ENCODE measurements around the gene CENPU.
"Not testable (repeated sequence)": the region's sequence is repeated elsewhere in the genome, so short reads cannot be mapped to it uniquely, and the experiment has no call there.

The CENPU gene

DNA sequence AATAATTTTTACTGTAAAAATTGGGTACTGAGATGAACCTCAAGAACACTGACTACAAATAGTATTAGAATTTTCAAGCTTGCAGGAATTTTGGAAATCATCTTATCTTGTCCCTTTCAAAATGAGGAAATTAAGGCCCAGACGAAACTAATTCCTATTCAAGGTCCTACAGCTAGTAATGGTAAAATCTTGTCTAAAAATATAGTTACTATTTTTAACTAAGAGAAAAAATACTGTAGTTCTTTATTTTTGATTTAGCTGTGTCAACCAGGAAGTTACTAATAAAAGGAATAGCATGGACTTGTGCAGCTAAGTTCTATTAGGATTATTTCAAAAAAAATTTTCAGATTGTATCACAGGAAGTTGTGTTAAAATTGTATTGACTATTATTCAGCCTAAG is 71.7 kb downstream of the CENPU start:
- no peak for DNase-seq

DNA sequence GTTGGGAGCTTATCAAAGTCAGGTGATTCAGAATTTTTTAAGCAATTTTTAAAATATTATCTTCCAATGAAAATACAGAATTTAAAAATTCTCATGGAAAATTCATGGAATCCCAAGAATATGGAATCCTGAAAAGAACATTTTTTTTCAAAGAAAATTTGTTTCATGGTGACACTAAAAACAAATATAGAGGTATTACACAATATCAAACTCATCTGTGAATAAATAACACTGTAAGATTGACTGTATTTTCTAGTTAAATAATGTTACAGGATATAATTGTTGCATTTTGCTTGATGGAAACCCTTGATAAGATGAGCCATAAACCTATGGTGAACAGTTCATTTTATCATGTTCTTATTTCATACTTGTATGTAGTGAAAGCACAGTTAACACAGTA is 72.9 kb downstream of the CENPU start:
- no peak for DNase-seq

DNA sequence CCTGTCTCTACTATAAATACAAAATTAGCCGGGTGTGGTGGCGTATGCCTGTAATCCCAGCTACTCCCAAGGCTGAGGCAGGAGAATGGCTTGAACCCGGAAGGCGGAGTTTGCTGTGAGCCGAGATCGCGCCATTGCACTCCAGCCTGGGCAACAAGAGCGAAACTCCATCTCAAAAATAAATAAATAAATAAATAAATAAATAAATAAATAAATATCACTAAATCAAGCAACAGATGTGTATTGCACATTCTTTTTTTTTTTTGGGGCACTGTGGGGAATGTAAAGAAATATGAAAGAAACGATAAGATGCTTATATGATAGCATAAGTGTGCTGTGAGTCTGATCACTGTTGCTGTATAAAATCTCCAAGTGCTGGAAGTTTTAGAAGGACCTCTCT is 76.1 kb downstream of the CENPU start:
- not testable (repeated sequence) for DNase-seq

DNA sequence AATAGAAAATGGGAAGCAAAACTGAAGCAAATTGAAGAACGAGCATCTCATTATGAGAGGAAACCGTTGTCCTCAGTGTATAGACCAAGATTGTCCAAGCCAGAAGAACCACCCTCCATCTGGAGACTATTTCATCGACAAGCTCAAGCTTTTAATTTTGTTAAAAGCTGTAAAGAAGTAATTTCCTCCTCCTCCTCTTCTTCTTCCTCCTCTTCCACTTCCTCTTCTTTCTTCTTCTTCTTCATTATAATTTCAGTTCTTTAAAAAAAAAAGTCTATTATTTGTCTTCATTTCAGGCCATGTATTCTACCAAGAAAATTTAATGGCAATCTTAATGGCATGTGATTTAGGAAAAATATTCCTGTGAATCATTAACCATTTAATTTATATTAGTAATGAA is 76.8 kb downstream of the CENPU start:
- DNase-seq = no peak

DNA sequence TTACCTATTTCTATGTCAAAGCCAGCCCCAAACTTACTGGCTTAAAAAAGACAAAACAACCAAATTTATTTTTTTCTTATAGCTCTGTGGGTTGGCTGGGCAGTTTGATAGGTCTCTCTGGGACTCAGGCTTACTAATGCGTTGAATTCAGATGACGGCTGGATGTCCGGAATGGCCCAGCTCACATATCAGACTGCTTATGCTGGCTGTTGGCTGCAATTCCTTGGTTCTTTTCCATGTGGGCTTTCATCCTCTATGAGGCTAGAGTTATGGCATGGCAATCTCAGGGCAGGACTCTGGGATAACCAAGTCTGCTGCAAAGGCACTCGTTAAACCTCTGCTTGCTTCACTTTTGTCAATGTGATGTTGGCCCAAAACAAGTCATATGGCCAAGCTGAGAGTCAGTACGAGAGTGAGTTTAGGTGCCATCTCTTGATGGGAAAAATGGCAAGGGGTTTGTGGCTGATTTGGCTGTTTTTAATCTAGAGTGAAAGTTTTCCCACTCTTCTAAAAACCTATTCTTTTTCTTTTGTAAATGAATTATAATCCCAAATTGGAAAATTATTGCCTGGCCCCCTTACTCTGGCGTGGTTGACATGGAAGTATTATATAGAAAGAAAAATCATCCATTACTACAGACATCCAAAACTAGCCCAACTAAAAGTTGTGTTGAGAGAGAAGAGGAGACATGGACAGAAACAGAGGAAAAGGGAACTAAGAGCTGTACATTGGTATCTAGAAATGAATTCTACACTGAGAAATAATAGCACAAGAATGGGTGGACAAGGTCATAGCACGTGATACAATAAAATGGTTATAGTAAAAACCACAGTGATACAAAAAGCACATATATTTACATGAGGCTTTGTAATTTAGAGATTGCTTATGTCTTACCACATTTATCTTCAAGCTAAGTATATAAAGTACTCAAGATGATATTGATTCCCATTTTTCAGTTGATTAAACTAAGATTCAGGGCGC is 77.7 kb downstream of the CENPU start:
- DNase-seq = no peak

DNA sequence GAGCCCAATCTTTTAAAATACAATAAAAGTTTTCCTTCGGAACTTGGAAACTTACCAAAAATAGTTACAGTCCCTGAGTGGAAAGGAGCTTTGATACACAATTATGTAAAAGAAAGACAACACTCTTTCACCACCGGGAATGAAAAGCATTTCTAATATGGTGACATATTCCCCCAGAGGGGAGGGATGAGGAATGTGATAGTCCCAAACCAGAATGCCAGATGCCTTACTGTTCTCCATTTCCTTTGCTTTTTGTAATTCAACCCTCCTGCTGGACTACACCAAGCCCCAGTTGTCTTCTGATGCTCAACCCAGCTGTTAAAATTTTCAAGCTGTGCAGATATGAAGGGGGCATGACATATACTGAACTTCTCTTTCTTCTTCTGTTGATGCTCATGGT is 80.2 kb downstream of the CENPU start:
- DNase-seq = no peak

DNA sequence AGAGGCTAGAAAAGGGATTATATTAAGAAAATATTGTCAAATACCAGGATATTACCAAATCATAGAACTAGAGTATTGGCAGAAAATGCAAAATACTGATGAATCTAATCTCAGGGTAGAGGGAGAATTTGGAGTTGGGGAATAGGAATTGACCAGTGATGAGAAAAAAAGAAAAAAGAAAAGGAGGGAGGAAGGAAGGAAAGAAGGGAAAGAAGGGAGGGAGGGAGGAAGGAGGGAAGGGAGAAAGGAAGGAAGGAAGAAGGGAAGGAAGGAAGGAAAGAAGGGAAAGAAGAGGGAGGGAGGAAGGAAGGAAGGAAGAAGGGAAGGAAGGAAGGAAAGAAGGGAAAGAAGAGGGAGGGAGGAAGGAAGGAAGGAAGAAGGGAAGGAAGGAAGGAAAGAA is 81.2 kb downstream of the CENPU start:
- not testable (repeated sequence) for DNase-seq

DNA sequence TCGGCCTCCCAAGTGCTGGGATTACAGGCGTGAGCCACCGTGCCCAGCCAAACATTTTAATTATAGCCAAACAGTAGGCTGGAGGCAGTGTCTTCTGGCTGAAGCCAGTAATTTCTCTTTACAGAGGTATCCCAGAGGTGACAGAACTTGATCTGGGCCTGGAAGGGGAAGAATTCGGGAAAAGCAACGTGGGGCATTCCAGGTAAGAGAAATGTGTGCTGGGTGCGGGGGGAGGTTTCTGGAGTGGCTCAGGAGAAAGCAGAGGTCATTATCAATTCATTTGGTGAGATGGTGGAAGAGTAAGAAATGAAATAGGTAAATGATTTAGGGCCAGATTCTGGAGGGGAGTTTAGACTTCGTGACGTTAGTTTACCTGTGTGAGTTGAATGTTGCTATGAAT is 82.0 kb downstream of the CENPU start:
- DNase-seq = no peak

DNA sequence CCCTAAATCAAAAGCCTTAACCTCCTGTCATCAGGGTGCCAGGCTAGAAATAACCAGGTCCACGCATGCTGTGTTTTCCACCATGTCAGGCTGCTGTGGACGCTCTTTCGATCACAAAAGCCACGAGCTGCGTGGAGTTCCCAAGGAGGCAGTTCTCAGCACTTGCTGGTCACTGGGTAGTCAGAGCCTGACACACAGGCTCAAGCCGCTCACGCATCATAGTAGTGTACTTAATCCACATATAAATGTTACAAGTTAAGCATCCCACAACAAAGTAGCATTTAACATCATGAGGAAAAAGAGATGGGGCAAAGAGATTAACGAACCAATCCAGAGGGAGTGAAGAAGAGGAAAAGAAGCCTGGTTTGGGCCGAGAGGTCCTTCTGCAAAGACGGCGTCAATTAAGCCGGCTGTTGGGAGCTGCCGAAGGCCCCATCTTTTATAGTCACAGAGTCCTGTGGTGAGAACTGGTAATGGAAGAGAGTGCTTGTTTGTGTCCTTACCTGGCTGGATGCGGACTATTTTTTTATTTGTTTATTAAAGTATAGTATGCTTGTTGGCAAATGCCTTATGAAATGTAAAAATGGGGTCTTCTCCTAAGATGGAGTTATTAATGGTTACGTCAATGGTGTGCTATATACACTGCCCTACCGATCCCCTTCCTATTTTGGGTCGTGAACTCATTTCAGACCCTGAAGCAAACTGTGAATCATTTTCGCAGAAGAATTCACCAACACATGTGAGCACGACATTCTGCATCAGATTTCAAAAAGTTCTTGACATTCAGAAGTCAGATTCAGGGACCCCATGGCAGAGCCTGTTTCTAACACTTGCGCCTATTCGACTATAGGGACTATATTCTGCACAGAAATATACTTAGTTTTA is 83.7 kb downstream of the CENPU start:
- peak; percentile 31 for DNase-seq

DNA sequence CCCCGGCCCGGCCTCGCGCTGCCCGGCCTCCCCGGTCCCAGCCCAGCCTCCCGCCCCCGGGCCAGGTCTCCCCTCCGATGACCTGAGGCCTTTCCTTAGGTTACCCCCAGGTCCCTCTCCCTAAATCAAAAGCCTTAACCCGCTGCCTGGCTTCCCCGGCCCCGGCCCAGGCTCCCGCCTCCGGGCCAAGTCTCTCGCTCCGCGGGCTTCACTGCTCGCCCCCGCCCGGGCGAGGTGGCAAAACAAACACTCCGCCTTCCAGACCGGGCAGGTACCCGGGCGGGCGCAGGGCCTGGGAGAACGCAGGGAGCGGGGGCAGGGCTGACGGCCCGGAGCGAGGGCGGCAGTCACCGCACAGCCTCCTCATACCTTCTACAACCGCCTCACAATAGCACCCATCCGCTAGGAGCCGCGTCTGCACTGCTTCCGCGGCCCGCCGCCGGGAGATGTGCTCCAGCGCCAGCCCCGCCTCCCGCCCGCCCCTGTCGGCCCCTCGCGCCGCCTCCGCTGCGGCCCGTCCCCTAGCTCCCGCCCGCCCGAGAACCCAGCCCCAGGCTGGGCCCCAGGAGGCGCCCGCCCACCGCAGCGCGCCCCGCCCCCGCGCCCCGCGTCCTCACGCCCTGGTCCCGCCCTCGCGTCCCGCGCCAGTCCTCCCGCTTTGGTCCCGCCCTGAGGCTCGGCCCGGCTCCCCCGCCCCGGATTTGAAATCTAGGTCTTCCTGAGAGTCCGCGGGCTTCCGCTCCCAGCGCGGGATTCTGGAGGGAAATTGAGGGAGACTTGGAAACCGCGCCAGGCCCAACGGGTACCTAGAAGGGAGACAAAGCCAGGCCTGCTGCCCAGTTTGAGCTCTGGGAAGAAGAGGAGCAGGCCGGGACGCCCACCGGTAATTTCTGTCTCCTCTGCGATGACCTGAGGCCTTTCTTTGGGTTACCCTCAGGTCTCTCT is 84.6 kb downstream of the CENPU start, which contains the start of the genes CASP3 and PRIMPOL:
Gene CASP3 (minus strand): TSS at position 422 of the 945 bp plus-strand sequence. CDS start 10,994 bp downstream, outside the sequence.
Gene PRIMPOL (plus strand): TSS at position 713 of the 945 bp plus-strand sequence. CDS start 7,403 bp downstream, outside the sequence.
- peak; percentile 89 for DNase-seq

DNA sequence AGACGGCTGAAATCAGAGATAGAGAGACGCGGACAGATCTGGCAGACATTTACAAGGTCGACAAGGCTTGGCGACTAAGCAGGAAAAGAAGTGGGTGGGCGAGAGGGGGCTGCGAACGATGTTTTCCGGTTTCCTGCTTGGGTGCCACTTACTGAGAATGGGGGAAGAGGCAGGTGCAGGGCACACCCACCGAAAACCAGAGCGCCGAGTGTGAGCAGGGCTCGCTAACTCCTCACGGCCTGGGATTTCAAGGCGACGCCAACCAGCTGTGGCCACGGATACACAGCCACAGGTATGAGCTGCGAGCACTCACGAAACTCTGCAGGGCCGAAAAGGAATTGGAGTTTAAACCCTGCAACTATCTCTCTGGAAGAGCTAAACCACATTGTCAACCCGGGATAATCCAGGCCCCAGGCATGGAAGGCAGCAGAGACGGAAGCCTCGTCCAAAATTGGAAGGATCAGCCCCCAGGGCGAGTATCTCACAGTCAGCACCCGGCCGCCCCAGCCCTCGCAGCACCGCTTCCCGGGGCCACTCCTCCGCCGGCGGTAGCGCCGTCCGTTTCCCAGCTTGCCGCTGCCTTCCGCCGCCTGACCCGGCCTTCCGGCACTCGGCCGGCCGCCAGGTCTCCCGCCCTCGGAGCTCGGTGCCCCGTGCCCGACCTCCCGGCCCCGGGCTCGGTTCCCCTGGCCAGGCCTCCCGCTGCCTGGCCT is 85.4 kb downstream of the CENPU start:
- peak; percentile 18 for DNase-seq

DNA sequence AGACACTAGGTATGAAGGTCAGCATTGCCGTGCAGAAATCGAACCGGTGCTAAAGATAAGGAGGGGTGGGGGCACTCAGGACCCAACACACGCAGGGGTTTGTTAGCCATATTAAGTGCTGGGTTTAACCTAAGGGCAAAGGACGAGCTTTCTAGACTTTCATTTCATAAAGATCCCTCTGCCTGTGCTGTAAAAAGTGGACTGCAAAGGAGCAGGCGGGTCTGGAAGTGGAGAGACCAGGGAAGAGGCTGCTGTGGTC is 85.9 kb downstream of the CENPU start:
- DNase-seq = no peak

DNA sequence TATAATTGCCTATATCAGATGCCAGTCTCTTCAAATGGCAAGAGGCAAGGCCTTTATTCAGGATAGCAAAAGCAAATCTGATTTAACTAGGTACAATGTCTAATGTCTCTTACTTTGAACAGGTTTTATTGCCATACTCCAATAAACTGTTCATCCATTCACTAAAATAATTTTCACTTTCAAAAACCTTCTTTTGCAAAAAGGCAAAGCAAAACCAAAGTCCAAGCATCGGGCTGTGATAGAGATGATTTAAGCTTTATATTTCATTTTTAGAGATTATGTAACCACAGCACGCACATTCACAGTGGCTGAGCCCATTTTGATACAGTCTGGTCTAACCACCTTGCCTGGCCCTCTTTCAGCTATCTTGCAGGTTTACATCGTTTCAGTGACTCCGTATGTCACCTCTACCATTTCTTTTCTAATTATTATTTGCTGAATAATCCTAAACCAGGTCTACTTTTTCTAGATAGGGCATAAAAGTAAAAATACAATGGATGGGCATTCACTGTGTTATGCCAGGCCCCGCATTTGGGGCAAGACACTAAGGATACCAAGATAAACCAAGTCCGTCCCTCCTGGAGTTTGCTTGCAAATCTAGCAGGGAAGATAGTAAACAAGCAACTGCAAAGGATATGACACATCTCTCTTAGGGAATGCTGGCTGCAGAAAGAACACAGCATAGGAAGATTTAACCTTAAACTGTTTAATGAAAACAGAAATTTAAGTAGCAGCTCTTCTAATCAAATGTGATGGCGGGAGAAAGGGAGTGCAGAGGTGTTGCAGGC is 86.4 kb downstream of the CENPU start:
- no peak for DNase-seq

DNA sequence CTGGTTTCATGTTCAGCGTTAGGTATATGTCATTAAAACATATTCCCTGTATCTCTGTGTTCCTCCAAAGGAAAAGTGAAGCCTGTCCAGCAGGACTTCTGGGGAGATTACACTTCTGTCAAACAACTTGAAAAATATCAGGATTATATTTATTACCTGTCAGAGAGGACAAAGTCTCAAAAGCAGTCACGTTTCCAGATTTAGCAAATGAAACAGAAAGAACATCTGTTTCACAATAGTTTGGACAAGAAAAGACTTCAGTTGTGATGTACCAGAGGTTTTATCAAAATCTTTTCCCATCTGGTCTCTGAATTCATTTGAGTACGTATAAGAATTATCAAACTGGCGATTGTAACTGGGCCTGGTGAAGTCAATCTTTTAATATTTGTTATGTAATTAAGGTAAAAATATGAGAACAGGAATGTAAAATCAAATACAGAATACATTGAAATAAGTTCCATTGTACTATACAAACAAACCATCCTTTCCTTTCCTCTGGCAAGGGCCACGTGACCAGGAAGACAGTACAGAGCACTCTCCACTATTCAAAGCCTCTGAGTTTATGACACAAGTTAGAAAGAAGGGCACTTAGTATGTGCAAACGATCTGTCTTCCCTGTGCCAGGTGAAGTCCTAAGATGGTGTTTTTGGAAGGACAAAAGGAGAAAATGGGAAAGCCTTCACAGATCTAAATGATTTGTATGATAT is 87.8 kb downstream of the CENPU start:
- no peak for DNase-seq

DNA sequence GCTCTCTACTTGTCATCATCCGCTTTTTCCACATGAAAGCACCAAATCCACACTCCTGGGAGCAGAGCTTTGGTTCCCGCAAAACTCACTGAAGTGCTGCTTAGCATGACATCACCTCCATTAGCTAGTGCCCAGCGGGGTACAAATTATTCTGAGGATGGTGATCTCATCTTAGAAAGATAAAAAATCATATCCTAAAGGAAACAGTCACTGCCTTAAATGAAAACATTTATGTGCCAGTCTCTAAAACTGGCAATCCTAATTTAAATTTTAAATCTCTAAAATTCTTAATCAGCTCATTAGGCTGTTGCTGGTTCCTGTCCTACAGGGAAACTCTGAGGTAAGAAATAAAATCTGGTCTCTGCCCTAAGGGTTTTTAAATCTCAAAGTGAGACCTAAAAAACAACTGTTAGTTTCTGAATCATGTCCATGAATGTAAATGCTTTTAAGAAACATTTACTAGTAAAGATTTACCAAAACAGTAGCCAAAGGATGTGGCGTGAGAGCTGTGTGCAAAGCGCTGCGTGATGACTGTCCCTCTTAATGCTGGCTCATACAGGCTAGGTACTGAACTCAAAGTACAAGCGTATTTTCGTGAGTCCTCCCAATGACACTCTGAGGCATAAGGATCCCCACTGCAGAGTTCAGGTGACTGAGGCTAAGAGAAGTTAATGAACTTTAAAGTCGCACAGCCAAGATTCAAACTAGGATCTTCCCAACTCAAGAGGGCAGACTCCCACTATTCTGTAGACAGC is 89.2 kb downstream of the CENPU start:
- no peak for DNase-seq
